A673 (cell line): ENCODE data around the gene SDK1.
"Not testable (repeated sequence)": the region's sequence is repeated elsewhere in the genome, so short reads cannot be mapped to it uniquely, and the experiment has no call there.

Experiments used
- EZH2 ChIP-seq: fragments of 200-600 bp; sonication (generic); IDR thresholded peaks from 2 replicates; pipeline ENCODE4 v1.6.1; 2017; ENCODE audit warnings: borderline replicate concordance, low read depth, mild to moderate bottlenecking, mixed read lengths, antibody characterized with exemption, low read length; ENCODE audit not compliant: poor library complexity, severe bottlenecking
- TF ChIP-seq, protein P1 (sequence below): fragments of 300-800, 200-600 bp; sonication (generic); conservative IDR thresholded peaks from 2 replicates; pipeline ENCODE4 v1.5.1; 2017; ENCODE audit warnings: low read depth, mild to moderate bottlenecking, antibody characterized with exemption, low read length, moderate library complexity, mixed read lengths

DNA sequence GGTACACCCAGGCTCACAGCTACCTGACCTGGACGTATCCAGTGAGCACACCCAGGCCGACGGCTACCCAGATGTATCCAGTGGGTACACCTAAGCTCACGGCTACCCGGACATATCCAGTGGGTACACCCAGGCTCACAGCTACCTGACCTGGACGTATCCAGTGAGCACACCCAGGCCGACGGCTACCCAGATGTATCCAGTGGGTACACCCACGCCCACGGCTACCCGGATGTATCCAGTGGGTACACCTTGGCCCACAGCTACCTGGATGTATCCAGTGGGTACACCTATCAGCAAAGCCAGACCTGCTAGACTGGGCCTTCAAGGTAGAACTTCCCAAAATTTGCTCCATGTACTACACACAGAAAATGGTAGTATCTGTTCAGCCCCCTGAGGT lies 662.7 kb downstream of the SDK1 start:
- TF ChIP-seq, protein P1, sequence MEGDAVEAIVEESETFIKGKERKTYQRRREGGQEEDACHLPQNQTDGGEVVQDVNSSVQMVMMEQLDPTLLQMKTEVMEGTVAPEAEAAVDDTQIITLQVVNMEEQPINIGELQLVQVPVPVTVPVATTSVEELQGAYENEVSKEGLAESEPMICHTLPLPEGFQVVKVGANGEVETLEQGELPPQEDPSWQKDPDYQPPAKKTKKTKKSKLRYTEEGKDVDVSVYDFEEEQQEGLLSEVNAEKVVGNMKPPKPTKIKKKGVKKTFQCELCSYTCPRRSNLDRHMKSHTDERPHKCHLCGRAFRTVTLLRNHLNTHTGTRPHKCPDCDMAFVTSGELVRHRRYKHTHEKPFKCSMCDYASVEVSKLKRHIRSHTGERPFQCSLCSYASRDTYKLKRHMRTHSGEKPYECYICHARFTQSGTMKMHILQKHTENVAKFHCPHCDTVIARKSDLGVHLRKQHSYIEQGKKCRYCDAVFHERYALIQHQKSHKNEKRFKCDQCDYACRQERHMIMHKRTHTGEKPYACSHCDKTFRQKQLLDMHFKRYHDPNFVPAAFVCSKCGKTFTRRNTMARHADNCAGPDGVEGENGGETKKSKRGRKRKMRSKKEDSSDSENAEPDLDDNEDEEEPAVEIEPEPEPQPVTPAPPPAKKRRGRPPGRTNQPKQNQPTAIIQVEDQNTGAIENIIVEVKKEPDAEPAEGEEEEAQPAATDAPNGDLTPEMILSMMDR, result not testable (repeated sequence)
- not testable (repeated sequence) for TF ChIP-seq EZH2
